Measurements from ENCODE around the gene UBE2QL1. TPM values are rescaled to one million over a fixed set of nuclear protein-coding genes. Genes with fewer than 3 reads are reported as not detected.

The UBE2QL1 gene
- polyA plus RNA-seq (2011; rRNA removed) (not detected in 2 replicates), polyA minus RNA-seq (2011; rRNA and poly(A)+ RNA removed) (not detected in 2 replicates)

GRCh38 chr5:6448622-6449464 is at the start of gene UBE2QL1:
TSS of gene UBE2QL1 (plus strand) at chr5:6448859. CDS start at chr5:6448894, 35 bp downstream.
- H3K27ac ChIP-seq (ENCODE audit: low read depth, low read length): no peak within 1 kb of the TSS
- peaks cover 23% of the 10 kb centered on the region for H3K27me3 ChIP-seq (ENCODE audit: control insufficient read depth, insufficient read depth, low read length)
- POLR2A ChIA-PET: no interaction called here
- no peak within 1 kb of the TSS; the same call in 1 of the 2 replicates for H3K4me3 ChIP-seq (ENCODE audit: low read depth, low read length)
- CTCF ChIA-PET: no interaction called here
- TF ChIP-seq CTCF (IDR thresholded peaks at IDR 0.05; ENCODE audit: low read depth, low read length): no peak
- no peak for DNase-seq (ENCODE audit: low read depth, low spot score)
- H3K9me3 ChIP-seq (ENCODE audit: control insufficient read depth, insufficient read depth, low read length): peaks cover 4% of the 10 kb centered on the region; the same call in 1 of the 2 replicates

- TF ChIP-seq CTCF (IDR thresholded peaks at IDR 0.05; ENCODE audit: low read depth, low read length): no peak
- DNase-seq (ENCODE audit: low read depth, low spot score): no peak
- ChIA-PET CTCF (no interaction called here), POLR2A (no interaction called here)
- Histone ChIP-seq H3K9me3 (ENCODE audit: control insufficient read depth, insufficient read depth, low read length) (no peaks in the 10 kb centered on the region; the same call in 1 of the 2 replicates), H3K4me3 (ENCODE audit: low read depth, low read length) (no peak overlapping the region), H3K27ac (ENCODE audit: low read depth, low read length) (no peak overlapping the region), H3K27me3 (ENCODE audit: control insufficient read depth, insufficient read depth, low read length) (peaks cover 4% of the 10 kb centered on the region)
Measured at GRCh38 chr5:6399980-6400910, 48.4 kb upstream of the UBE2QL1 start.

GRCh38 chr5:6401410-6401809 is 47.2 kb upstream of the UBE2QL1 start:
- no peak for DNase-seq (ENCODE audit: low read depth, low spot score)
- Histone ChIP-seq H3K4me3 (ENCODE audit: low read depth, low read length) (no peak overlapping the region), H3K27ac (ENCODE audit: low read depth, low read length) (no peak overlapping the region), H3K9me3 (ENCODE audit: control insufficient read depth, insufficient read depth, low read length) (no peaks in the 10 kb centered on the region; the same call in 1 of the 2 replicates), H3K27me3 (ENCODE audit: control insufficient read depth, insufficient read depth, low read length) (peaks cover 2% of the 10 kb centered on the region)
- POLR2A ChIA-PET: no interaction called here
- TF ChIP-seq CTCF (IDR thresholded peaks at IDR 0.05; ENCODE audit: low read depth, low read length): no peak
- CTCF ChIA-PET: no interaction called here

- H3K27ac ChIP-seq (ENCODE audit: low read depth, low read length): no peak overlapping the region
- no peak for DNase-seq (ENCODE audit: low read depth, low spot score)
- CTCF ChIA-PET: no interaction called here
- H3K27me3 ChIP-seq (ENCODE audit: control insufficient read depth, insufficient read depth, low read length): peaks cover 2% of the 10 kb centered on the region
- no peak for TF ChIP-seq CTCF (IDR thresholded peaks at IDR 0.05; ENCODE audit: low read depth, low read length)
- POLR2A ChIA-PET: interaction anchor here (0.5 kb wide), 1 partner anchor 27 kb away, joined by 4 read pairs; no protein-coding TSS in a partner anchor
- H3K4me3 ChIP-seq (ENCODE audit: low read depth, low read length): no peak overlapping the region
- H3K9me3 ChIP-seq (ENCODE audit: control insufficient read depth, insufficient read depth, low read length): no peaks in the 10 kb centered on the region
Measured at GRCh38 chr5:6402939-6403338, 45.7 kb upstream of the UBE2QL1 start.
